Cortex of kidney (tissue), 1 donor: Measurements from ENCODE around the gene ZC2HC1B.

Experiments
- DNase-seq: peaks from one replicate; lab custom pipeline; 2025; lab: John Stamatoyannopoulos, UW

ZC2HC1B gene

GRCh38 chr6:143934867-143935266 is 70.6 kb downstream of the ZC2HC1B start:
- no peak for DNase-seq

- DNase-seq = no peak
Measured at GRCh38 chr6:143936347-143936746, 72.1 kb downstream of the ZC2HC1B start.

- no peak for DNase-seq
Measured at GRCh38 chr6:143936778-143937667, 72.7 kb downstream of the ZC2HC1B start.

GRCh38 chr6:143937668-143937970 is 73.3 kb downstream of the ZC2HC1B start:
- DNase-seq = no peak

- no peak for DNase-seq
Measured at GRCh38 chr6:143939364-143939763, 75.1 kb downstream of the ZC2HC1B start.

- DNase-seq = no peak
Measured at GRCh38 chr6:143940011-143940597, 75.8 kb downstream of the ZC2HC1B start.

- no peak for DNase-seq
Measured at GRCh38 chr6:143941852-143942627, 77.8 kb downstream of the ZC2HC1B start.

- no peak for DNase-seq
Measured at GRCh38 chr6:143948208-143948607, 83.9 kb downstream of the ZC2HC1B start.

- DNase-seq = no peak
Measured at GRCh38 chr6:143949535-143949934, 85.3 kb downstream of the ZC2HC1B start.

GRCh38 chr6:143949962-143950361 is 85.7 kb downstream of the ZC2HC1B start:
- no peak for DNase-seq

- DNase-seq = no peak
Measured at GRCh38 chr6:143950875-143951274, 86.6 kb downstream of the ZC2HC1B start.

GRCh38 chr6:143952060-143952778 is 87.9 kb downstream of the ZC2HC1B start:
- DNase-seq = no peak

- no peak for DNase-seq
Measured at GRCh38 chr6:143952947-143953701, 88.8 kb downstream of the ZC2HC1B start.

GRCh38 chr6:143953922-143954321 is 89.6 kb downstream of the ZC2HC1B start:
- DNase-seq = no peak

- no peak for DNase-seq
Measured at GRCh38 chr6:143955971-143956370, 91.7 kb downstream of the ZC2HC1B start.

GRCh38 chr6:143957679-143958274 is 93.5 kb downstream of the ZC2HC1B start:
- no peak for DNase-seq

- no peak for DNase-seq
Measured at GRCh38 chr6:143958839-143959399, 94.6 kb downstream of the ZC2HC1B start.

- DNase-seq = no peak
Measured at GRCh38 chr6:143959927-143960326, 95.7 kb downstream of the ZC2HC1B start.

GRCh38 chr6:143961066-143961465 is 96.8 kb downstream of the ZC2HC1B start:
- no peak for DNase-seq
